ENCODE data around the gene MRPL12.
A peak's percentile ranks its signal among the peaks of the same experiment; 100 is the strongest.
"Not testable (repeated sequence)": the region's sequence is repeated elsewhere in the genome, so short reads cannot be mapped to it uniquely, and the experiment has no call there.

The MRPL12 gene

DNA sequence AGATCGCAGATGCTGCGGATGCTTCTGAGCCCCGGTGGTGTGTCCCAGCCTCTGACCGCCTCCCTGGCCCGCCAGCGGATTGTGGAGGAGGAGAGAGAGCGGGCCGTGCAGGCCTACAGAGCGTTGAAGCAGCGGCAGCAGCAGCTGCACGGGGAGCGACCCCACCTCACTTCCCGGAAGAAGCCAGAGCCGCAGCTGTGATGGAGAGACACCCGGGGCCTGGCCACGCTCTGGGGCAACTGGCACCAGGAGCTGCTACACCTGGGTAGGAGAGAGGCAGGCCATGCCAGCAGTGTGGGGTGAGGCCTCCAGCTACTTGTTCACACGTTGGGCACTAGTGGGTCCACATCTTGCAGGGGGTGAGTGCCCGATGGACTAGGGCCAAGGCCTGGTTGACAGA, 30.7 kb upstream of the MRPL12 start:
- H3K4me3 ChIP-seq (ENCODE audit: low read depth, low read length), result no peak overlapping the region
- TF ChIP-seq, protein P1, sequence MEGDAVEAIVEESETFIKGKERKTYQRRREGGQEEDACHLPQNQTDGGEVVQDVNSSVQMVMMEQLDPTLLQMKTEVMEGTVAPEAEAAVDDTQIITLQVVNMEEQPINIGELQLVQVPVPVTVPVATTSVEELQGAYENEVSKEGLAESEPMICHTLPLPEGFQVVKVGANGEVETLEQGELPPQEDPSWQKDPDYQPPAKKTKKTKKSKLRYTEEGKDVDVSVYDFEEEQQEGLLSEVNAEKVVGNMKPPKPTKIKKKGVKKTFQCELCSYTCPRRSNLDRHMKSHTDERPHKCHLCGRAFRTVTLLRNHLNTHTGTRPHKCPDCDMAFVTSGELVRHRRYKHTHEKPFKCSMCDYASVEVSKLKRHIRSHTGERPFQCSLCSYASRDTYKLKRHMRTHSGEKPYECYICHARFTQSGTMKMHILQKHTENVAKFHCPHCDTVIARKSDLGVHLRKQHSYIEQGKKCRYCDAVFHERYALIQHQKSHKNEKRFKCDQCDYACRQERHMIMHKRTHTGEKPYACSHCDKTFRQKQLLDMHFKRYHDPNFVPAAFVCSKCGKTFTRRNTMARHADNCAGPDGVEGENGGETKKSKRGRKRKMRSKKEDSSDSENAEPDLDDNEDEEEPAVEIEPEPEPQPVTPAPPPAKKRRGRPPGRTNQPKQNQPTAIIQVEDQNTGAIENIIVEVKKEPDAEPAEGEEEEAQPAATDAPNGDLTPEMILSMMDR (IDR thresholded peaks at IDR 0.05; ENCODE audit: low read depth, low read length), result no peak
- in situ Hi-C loops (cut with HindIII; ENCODE audit: low sequenced_read_pairs), result no loop called here
- no peak for DNase-seq (ENCODE audit: low read depth, low spot score)

DNA sequence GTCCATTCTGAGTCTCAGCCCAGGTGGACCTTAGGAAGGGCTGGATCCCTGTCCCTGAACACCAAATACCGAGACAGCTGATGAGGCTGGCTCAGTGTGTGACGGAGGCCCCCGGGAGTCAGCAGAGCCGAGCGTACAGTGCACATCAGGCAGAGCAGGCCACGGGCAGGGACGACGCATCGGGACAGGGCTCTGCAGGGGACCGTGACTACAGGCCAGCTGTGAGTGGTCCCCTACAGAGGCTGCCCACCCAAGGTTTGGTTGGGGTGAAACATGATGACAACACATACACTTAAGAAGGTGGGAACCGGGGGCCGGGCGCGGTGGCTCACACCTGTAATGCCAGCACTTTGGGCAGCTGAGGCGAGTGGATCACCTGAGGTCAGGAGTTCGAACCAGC, 30.2 kb upstream of the MRPL12 start:
- in situ Hi-C loops (cut with HindIII; ENCODE audit: low sequenced_read_pairs), result no loop called here
- no peak for DNase-seq (ENCODE audit: low read depth, low spot score)
- TF ChIP-seq, protein P1 (IDR thresholded peaks at IDR 0.05; ENCODE audit: low read depth, low read length), result no peak
- H3K4me3 ChIP-seq (ENCODE audit: low read depth, low read length), result no peak overlapping the region

DNA sequence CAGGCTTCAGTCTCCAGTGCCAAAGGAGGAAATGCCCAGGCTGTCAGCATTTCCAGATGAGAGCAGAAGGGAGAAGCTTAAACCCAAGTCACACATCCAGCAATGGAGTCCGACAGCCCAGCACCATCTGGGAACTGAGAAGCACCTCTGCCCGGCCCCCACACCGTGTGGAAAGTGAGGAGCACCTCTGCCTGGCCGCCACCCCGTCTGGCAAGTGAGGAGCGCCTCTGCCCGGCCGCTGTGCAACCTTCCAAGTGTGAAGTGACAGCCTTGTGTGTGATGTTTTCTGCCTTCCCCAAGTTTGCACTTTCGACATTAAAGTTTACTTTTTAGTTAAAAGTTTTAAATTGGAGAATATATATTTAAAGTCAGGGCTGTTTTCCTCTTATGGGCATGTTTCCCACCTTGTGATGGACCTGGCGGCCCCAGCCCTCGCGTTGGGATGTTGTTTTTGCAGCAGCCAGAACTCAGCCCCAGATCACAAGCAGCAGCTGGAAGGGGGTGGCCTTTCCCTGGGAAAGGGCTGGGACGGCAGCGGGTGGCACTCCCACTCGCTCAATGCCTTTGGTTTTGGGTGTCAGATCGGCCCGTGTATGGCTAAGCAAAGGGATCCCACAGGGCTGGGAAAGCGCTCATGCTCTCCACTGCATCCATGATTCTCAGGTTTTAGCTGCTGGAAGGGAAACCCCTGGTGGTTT, 29.5 kb upstream of the MRPL12 start:
- TF ChIP-seq, protein P1 (IDR thresholded peaks at IDR 0.05; ENCODE audit: low read depth, low read length), result no peak
- no peak overlapping the region for H3K4me3 ChIP-seq (ENCODE audit: low read depth, low read length)
- no peak for DNase-seq (ENCODE audit: low read depth, low spot score)
- in situ Hi-C loops (cut with HindIII; ENCODE audit: low sequenced_read_pairs), result no loop called here

DNA sequence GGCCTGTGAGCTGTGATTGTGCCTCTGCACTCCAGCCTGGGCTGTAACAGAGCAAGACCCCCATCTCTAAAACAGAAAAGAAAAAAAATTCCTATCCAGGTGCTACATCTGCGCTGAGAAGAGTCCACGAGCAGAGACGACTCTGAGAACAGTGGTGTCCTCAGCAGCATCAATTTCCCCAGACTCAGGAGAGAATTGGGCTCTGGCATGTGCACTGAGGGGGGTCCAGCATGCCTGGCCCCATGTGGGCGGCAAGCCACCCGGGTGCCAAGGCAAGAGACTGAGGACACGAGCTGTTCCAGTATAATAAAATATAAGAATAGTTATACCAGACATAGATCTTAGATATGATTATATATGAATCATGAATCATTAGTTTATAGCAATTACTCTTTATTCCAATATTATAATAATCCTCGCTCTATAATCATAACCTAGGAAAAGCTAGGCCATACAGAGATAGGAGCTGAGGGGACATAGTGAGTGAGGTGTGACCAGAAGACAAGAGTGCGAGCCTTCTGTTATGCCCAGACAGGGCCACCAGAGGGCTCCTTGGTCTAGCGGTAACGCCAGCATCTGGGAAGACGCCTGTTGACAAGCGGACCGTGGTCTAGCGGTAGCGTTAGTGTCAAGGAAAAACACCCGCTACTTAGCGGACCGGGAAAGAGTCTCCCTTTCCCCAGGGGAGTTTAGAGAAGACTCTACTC, 27.5 kb upstream of the MRPL12 start:
- DNase-seq (ENCODE audit: low read depth, low spot score), result peak; percentile 14
- TF ChIP-seq, protein P1 (IDR thresholded peaks at IDR 0.05; ENCODE audit: low read depth, low read length), result peak; percentile 55
- H3K4me3 ChIP-seq (ENCODE audit: low read depth, low read length); in situ Hi-C loops (cut with HindIII; ENCODE audit: low sequenced_read_pairs): not testable (repeated sequence)

DNA sequence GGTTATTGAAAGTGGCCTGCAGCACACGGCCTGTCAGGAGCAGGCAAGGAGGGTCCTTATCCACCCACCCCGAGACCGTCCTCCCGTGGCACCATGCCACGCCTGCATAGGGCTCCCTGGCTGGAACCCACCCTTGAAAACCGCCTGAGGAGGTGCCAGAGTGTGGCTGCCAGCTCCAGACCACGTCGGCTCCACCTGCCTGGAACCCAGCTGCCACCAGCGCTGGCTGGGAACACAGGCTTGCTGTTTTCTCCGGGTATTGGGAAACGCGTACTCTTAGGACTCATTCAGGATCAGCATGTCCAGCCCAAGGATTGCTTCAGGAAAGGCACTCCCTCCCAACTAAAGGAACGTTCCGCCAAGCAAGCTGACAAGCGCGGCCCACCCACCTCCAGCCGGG, 26.3 kb upstream of the MRPL12 start:
- TF ChIP-seq, protein P1 (IDR thresholded peaks at IDR 0.05; ENCODE audit: low read depth, low read length), result no peak
- no peak for DNase-seq (ENCODE audit: low read depth, low spot score)
- in situ Hi-C loops (cut with HindIII; ENCODE audit: low sequenced_read_pairs), result no loop called here
- H3K4me3 ChIP-seq (ENCODE audit: low read depth, low read length), result no peak overlapping the region

DNA sequence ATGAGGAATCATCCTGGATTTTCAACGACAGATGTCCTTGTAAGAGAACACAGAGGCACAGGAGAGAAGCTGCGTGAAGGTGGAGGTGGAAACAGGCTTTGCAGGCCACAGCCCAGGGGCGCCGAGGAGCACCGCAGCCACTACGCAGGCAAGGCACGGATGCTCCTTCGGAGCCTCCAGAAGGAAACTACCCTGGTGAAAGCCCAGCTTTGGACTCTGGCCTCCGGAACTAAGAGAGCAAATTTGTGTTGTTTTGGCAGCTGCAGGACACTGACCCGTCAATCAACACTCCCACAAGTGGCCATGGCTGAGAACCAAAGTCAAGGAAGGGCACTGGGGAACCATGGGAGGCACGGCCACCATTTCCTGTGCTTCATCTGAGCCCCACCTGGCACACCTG, 23.0 kb upstream of the MRPL12 start:
- H3K4me3 ChIP-seq (ENCODE audit: low read depth, low read length), result no peak overlapping the region
- in situ Hi-C loops (cut with HindIII; ENCODE audit: low sequenced_read_pairs), result no loop called here
- TF ChIP-seq, protein P1 (IDR thresholded peaks at IDR 0.05; ENCODE audit: low read depth, low read length), result no peak
- no peak for DNase-seq (ENCODE audit: low read depth, low spot score)
